ENCODE data around the gene TMC8.
A peak's percentile ranks its signal among the peaks of the same experiment; 100 is the strongest.

TMC8 gene

GRCh38 chr17:78120971-78121800 lies 9.4 kb upstream of the TMC8 start:
- no peaks in the 10 kb centered on the region for H3K9me3 ChIP-seq (ENCODE audit: control insufficient read depth, insufficient read depth, low read length)
- H3K27me3 ChIP-seq (ENCODE audit: control insufficient read depth, insufficient read depth, low read length) = no peaks in the 10 kb centered on the region
- H3K4me3 ChIP-seq (ENCODE audit: low read depth, low read length) = no peak overlapping the region
- H3K4me1 ChIP-seq (ENCODE audit: control insufficient read depth, insufficient read depth, low read length) = no peaks in the 10 kb centered on the region
- H3K36me3 ChIP-seq (ENCODE audit: control insufficient read depth, insufficient read depth, low read length) = peaks cover 36% of the 10 kb centered on the region
- no peak overlapping the region for H3K9ac ChIP-seq (ENCODE audit: low read depth, low read length)

GRCh38 chr17:78121801-78122215 lies 8.8 kb upstream of the TMC8 start:
- Histone ChIP-seq H3K4me3 (ENCODE audit: low read depth, low read length) (no peak overlapping the region), H3K36me3 (ENCODE audit: control insufficient read depth, insufficient read depth, low read length) (peaks cover 36% of the 10 kb centered on the region), H3K9me3 (ENCODE audit: control insufficient read depth, insufficient read depth, low read length) (no peaks in the 10 kb centered on the region), H3K4me1 (ENCODE audit: control insufficient read depth, insufficient read depth, low read length) (no peaks in the 10 kb centered on the region), H3K9ac (ENCODE audit: low read depth, low read length) (no peak overlapping the region), H3K27me3 (ENCODE audit: control insufficient read depth, insufficient read depth, low read length) (no peaks in the 10 kb centered on the region)

- Histone ChIP-seq H3K4me1 (ENCODE audit: control insufficient read depth, insufficient read depth, low read length) (peaks cover 4% of the 10 kb centered on the region), H3K4me3 (ENCODE audit: low read depth, low read length) (no peak overlapping the region), H3K9me3 (ENCODE audit: control insufficient read depth, insufficient read depth, low read length) (no peaks in the 10 kb centered on the region), H3K36me3 (ENCODE audit: control insufficient read depth, insufficient read depth, low read length) (peaks cover 36% of the 10 kb centered on the region), H3K27me3 (ENCODE audit: control insufficient read depth, insufficient read depth, low read length) (no peaks in the 10 kb centered on the region), H3K9ac (ENCODE audit: low read depth, low read length) (no peak overlapping the region)
Observed at GRCh38 chr17:78122216-78122930, 8.2 kb upstream of the TMC8 start.

DNA sequence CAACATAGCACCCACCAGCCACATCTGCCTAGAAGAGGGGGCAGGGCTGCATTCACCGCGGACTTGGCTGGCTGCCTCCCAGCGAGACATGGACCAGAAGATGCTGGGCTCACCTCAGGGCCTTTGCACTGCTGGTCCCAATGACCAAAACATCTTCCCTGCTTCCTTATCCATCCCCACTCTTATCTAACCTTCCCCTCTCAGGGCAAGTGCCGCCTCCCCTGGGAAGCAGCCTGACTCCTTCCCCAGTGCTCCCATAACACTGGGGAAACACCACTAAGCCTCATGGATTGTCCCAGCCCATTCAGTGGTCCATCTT lies 7.7 kb upstream of the TMC8 start:
- Histone ChIP-seq H3K9ac (ENCODE audit: low read depth, low read length) (no peak overlapping the region), H3K36me3 (ENCODE audit: control insufficient read depth, insufficient read depth, low read length) (peaks cover 36% of the 10 kb centered on the region), H3K4me1 (ENCODE audit: control insufficient read depth, insufficient read depth, low read length) (peaks cover 4% of the 10 kb centered on the region), H3K27me3 (ENCODE audit: control insufficient read depth, insufficient read depth, low read length) (no peaks in the 10 kb centered on the region), H3K4me3 (ENCODE audit: low read depth, low read length) (no peak overlapping the region), H3K9me3 (ENCODE audit: control insufficient read depth, insufficient read depth, low read length) (no peaks in the 10 kb centered on the region)

DNA sequence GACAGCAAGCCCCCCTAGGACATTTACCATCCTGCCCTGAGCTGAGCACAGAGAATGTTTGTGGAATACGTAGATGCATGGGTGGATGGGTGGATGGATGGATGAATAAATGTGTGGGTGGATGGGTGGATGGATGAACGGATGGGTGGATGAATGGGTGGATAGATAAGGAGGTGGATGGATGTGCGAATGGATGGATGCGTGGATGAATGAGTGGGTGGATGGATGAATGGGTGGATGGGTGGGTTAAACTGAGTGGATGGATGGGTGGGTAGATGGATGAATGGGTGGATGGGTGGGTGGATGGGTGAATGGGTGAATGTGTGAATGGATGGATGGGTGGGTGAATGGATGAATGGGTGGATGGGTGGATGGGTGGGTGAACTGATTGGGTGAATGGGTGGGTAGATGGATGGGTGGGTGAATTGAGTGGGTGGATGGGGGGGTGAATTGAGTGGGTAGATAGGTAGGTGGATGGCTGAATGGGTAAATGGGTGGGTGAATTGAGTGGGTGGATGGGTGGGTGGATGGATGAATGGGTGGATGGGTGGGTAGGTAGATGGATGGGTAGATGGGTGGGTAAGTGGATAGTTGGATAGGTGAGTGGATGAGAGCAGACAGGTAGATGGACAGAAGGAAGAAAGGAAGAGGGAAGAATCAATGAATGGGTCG lies 7.2 kb upstream of the TMC8 start:
- H3K9ac ChIP-seq (ENCODE audit: low read depth, low read length) = no peak overlapping the region
- peaks cover 36% of the 10 kb centered on the region for H3K36me3 ChIP-seq (ENCODE audit: control insufficient read depth, insufficient read depth, low read length)
- H3K27me3 ChIP-seq (ENCODE audit: control insufficient read depth, insufficient read depth, low read length) = no peaks in the 10 kb centered on the region
- no peaks in the 10 kb centered on the region for H3K9me3 ChIP-seq (ENCODE audit: control insufficient read depth, insufficient read depth, low read length)
- H3K4me1 ChIP-seq (ENCODE audit: control insufficient read depth, insufficient read depth, low read length) = peaks cover 4% of the 10 kb centered on the region
- H3K4me3 ChIP-seq (ENCODE audit: low read depth, low read length) = no peak overlapping the region

- Histone ChIP-seq H3K27me3 (ENCODE audit: control insufficient read depth, insufficient read depth, low read length) (peaks cover 1% of the 10 kb centered on the region), H3K9me3 (ENCODE audit: control insufficient read depth, insufficient read depth, low read length) (no peaks in the 10 kb centered on the region), H3K36me3 (ENCODE audit: control insufficient read depth, insufficient read depth, low read length) (peaks cover 36% of the 10 kb centered on the region), H3K4me3 (ENCODE audit: low read depth, low read length) (no peak overlapping the region), H3K4me1 (ENCODE audit: control insufficient read depth, insufficient read depth, low read length) (peaks cover 6% of the 10 kb centered on the region), H3K9ac (ENCODE audit: low read depth, low read length) (no peak overlapping the region)
Observed at GRCh38 chr17:78124081-78124835, 6.3 kb upstream of the TMC8 start.

- Histone ChIP-seq H3K9me3 (ENCODE audit: control insufficient read depth, insufficient read depth, low read length) (no peaks in the 10 kb centered on the region), H3K36me3 (ENCODE audit: control insufficient read depth, insufficient read depth, low read length) (peaks cover 36% of the 10 kb centered on the region), H3K27me3 (ENCODE audit: control insufficient read depth, insufficient read depth, low read length) (peaks cover 3% of the 10 kb centered on the region), H3K4me1 (ENCODE audit: control insufficient read depth, insufficient read depth, low read length) (peaks cover 6% of the 10 kb centered on the region), H3K9ac (ENCODE audit: low read depth, low read length) (no peak overlapping the region), H3K4me3 (ENCODE audit: low read depth, low read length) (no peak overlapping the region)
Observed at GRCh38 chr17:78124836-78125137, 5.8 kb upstream of the TMC8 start.

- Histone ChIP-seq H3K9ac (ENCODE audit: low read depth, low read length) (no peak overlapping the region), H3K4me1 (ENCODE audit: control insufficient read depth, insufficient read depth, low read length) (peaks cover 6% of the 10 kb centered on the region)
Observed at GRCh38 chr17:78125138-78125913, 5.2 kb upstream of the TMC8 start.

DNA sequence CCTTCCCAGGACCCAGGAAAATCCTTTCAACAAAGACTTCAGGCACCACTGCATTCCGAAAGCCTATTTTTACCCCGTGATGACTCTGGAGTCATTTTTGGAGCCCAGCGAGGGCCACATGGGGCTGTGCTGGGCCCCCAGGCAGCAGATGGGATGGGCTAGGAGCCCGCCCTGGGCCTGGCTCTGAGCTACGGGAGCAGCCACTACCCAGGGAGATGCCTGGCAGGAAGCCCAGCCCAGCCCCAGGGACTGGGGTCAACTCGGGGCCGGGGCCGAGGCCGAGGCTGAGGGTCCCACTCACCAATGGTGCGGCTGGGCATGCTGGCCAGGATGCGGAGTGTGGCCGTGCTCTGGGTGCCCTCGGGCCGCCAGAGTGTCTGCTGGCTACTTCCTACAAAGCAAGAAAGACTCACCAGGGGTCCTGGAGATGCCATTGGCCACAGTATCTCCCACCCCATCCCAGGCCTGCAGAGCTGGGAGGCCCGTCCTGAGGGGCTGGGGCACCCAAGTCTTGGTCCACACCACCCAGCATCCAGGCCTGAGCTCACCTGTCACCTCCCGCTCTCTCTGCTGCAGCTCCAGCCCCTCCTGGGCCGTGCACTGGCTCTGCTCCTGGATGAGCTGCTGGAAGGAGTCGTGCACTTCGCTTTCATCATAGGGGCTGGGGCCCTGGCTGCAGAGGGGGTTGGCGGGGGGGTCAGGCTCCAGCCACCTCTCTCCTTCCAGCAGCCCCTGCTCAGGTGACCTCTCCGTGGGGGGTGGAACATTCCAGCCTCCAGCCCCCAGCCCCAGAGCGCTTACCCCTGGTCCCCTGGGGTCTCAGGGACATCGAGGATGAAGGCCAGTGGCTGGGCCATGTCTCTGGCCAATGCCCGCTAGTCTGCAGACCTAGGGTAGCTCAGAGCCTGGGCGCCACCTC lies 4.3 kb upstream of the TMC8 start:
- Histone ChIP-seq H3K9me3 (ENCODE audit: control insufficient read depth, insufficient read depth, low read length) (no peaks in the 10 kb centered on the region), H3K4me1 (ENCODE audit: control insufficient read depth, insufficient read depth, low read length) (peaks cover 6% of the 10 kb centered on the region), H3K36me3 (ENCODE audit: control insufficient read depth, insufficient read depth, low read length) (peaks cover 32% of the 10 kb centered on the region), H3K4me3 (ENCODE audit: low read depth, low read length) (no peak overlapping the region), H3K9ac (ENCODE audit: low read depth, low read length) (no peak overlapping the region), H3K27me3 (ENCODE audit: control insufficient read depth, insufficient read depth, low read length) (peaks cover 13% of the 10 kb centered on the region)

More at GRCh38 chr17:78125138-78125913, 5.2 kb upstream of the TMC8 start:
- peaks cover 36% of the 10 kb centered on the region for H3K36me3 ChIP-seq (ENCODE audit: control insufficient read depth, insufficient read depth, low read length)
- H3K9me3 ChIP-seq (ENCODE audit: control insufficient read depth, insufficient read depth, low read length) = no peaks in the 10 kb centered on the region
- H3K27me3 ChIP-seq (ENCODE audit: control insufficient read depth, insufficient read depth, low read length) = peaks cover 4% of the 10 kb centered on the region
- H3K4me3 ChIP-seq (ENCODE audit: low read depth, low read length) = no peak overlapping the region

DNA sequence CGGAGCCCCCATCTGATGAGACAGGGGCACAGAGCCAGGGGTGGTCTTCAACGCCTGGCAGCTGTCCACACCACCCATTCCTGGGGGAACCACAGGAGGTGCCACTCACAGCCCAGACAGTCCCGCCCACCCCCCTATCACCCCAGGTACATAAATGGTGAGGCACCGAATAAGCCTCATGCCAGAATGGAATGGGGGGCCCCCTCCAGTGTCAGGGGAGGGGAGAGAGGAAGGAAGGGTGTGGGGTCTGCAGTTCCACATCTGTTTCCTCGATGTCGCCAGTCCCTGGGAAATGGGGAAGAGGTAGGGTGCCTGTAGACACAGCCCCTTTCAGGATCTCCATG lies 3.7 kb upstream of the TMC8 start:
- Histone ChIP-seq H3K27me3 (ENCODE audit: control insufficient read depth, insufficient read depth, low read length) (peaks cover 13% of the 10 kb centered on the region), H3K4me1 (ENCODE audit: control insufficient read depth, insufficient read depth, low read length) (peaks cover 6% of the 10 kb centered on the region), H3K36me3 (ENCODE audit: control insufficient read depth, insufficient read depth, low read length) (peaks cover 26% of the 10 kb centered on the region), H3K4me3 (ENCODE audit: low read depth, low read length) (peak overlapping the region; percentile 65), H3K9me3 (ENCODE audit: control insufficient read depth, insufficient read depth, low read length) (no peaks in the 10 kb centered on the region), H3K9ac (ENCODE audit: low read depth, low read length) (peak overlapping the region; percentile 73)
